GM18873 (cell line): ENCODE data around the gene MEN1.

ENCODE experiments used
- ATAC-seq: cut with Tn5 transposase; IDR thresholded peaks from one replicate; pipeline ENCODE4 v1.9.1; 2021; ENCODE audit warnings: mild to moderate bottlenecking, moderate library complexity, moderate number of reproducible peaks; ENCODE audit not compliant: unreplicated experiment, low FRiP score

Gene MEN1

GRCh38 chr11:64810271-64810890 lies at the start of gene MEN1:
TSS of gene MEN1 (minus strand) at chr11:64810551. CDS start at chr11:64810109, 442 bp downstream.
- ATAC-seq = peak; percentile 48

DNA sequence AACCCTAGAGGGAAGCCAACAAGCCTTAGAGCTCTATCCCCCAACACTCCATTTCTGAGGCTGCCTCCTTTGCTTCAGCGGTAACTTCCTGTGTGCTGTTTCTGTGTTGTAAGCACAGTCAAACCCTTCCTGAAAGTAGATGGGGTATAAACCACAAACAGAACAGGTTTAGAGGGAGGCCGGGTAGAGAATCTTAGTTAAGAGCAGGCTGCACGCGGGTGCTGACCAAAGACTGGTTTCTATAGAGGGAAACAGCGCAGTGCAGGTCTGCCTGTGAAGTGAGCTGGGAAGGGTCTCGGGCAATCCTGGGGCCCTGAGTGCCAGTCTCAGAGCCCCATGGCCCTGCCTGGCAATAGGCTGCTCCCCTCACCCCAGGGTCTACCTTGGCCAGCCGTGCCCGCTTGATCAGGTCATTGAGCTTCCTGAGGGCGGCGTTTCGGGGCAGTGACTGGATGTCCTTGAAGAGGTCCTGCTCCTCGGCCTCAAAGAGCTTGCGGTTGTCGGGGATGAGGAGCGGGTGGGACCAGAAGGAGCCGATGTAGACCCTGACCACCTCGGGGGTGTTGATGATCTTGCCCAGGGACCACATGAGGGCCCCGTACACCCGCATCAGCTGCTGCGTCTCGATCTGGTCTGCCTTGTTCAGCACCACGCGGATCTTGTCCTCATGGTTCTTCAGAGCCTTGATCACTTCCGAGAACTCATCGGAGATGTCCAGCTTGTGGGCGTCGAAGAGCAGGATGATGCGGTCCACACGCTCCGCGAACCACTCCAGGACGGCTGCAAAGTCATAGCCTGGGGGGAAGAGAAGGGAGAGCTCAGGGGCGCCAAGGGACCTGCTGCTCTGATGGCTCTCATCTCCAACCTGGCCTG lies 49.4 kb upstream of the MEN1 start:
- peak; percentile 68 for ATAC-seq

DNA sequence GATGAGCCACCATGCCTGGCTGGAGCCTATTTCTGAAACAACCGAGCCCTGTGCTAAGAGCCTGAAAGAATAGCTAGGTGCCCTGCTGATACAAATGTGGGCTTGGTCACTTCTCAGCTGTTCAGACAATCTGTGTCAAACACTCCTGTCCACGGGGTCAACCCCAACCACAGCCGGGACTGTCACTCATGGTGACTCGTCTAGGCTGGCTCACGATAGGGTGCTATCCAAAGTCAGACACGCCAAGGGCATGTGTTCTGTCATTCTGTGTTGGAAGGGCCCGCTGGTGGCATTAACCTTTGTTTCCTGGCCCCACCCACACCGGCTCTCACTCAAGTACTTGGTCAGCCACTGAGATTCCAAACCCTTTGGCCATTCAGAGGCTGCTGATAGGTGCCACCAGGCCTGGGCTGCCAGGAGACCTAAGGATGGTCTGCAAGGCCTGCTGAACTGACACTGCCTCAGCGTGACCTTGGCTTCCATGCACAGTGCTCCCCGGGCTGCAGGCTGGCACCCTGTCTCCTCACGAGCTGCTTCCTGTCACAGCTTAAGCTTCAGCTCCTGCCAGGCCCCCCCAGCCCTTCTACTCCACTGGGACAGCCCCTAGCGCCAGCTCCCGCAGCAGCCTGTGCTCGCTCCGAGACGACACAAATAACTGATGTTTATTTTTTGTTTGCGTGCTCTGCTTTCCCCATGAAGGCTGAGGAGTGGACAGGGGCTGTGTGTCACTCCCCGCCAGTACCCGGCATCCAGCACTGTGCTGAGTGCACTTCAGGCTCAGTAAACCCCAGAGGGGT lies 48.3 kb upstream of the MEN1 start:
- no peak for ATAC-seq

- no peak for ATAC-seq
Observed at GRCh38 chr11:64857485-64857884, 47.1 kb upstream of the MEN1 start.

DNA sequence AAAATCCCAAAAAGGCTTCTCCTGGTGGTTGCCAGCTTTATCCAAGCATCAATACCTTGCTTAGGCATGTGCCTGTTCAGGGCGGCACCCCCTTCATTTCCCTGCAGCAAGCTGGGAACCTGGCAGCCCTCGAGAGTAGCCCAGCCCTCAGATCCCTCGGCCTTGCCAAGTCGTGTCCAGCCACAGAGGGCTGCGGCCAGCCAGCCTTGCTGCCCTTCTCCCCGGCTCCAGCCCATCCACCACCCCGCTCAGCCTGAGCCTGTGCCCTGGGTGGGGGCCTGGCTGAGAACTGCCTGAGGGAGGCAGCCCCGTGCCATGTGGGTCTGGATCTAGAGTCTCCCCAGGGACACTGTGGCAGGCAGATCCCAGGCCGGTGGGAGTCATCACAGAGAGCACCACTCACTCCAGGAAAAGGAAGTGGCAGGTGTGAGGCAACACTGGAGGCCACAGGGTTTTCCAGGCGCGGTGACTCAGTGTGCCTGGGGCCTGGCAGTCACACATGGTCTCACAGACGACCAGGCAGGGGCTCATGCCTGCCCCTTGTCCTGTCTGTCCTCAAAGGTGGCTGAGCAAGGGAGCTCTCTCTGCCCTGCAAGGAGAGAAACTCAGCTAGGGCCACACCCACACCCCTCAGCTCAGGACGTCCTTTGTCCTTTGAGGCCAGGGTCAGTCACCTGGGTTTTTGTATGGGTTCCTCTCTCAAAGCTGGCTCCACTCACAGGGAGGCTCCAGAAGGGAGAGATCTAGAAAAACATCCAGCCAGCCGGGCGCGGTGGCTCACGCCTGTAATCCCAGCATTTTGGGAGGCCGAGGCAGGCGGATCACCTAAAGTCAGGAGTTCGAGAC lies 46.3 kb upstream of the MEN1 start:
- no peak for ATAC-seq

GRCh38 chr11:64855596-64856304 lies 45.4 kb upstream of the MEN1 start:
- no peak for ATAC-seq

- no peak for ATAC-seq
Observed at GRCh38 chr11:64854534-64855502, 44.5 kb upstream of the MEN1 start.

GRCh38 chr11:64854157-64854533 lies 43.8 kb upstream of the MEN1 start:
- ATAC-seq = no peak

GRCh38 chr11:64853709-64854108 lies 43.4 kb upstream of the MEN1 start:
- no peak for ATAC-seq

GRCh38 chr11:64852804-64853509 lies 42.6 kb upstream of the MEN1 start:
- ATAC-seq = no peak

GRCh38 chr11:64851831-64852351 lies 41.5 kb upstream of the MEN1 start:
- ATAC-seq = no peak

- ATAC-seq = peak; percentile 63
Observed at GRCh38 chr11:64850979-64851567, 40.7 kb upstream of the MEN1 start.

DNA sequence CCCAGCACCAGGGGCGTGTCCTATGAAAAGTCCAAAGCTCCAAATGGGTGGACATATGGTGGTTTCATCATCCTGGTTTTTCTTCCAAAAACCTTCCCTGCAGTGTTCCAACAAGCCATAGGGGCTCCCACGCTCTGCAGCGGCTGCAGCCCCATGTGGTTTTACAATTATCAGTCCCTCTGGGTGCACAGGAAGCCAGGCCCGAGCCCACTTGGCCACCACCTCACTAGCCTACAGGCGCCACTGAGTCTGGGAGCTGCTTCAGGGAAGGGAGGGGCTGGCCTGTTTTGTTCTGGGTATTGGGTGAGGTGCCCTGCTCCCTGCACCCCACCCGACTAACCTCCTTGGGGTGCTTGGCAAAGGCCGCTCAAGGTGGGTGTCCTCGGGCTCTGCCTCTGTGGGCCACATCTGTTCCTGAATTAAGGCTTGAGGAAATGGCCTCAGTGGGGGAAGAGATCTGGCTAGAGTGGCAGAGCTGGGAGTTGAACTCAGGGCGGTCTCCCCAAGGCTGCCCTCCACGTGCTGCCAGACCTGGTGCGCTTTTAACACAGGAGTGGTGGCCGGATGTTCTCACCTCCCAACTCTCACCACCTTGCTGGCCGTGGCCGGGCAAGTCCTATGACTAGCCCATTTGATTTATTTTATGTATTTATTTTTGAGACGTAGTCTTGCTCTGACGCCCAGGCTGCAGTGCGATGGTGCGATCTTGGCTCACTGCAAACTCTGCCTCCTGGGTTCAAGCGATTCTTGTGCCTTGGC lies 39.4 kb upstream of the MEN1 start:
- ATAC-seq = no peak

DNA sequence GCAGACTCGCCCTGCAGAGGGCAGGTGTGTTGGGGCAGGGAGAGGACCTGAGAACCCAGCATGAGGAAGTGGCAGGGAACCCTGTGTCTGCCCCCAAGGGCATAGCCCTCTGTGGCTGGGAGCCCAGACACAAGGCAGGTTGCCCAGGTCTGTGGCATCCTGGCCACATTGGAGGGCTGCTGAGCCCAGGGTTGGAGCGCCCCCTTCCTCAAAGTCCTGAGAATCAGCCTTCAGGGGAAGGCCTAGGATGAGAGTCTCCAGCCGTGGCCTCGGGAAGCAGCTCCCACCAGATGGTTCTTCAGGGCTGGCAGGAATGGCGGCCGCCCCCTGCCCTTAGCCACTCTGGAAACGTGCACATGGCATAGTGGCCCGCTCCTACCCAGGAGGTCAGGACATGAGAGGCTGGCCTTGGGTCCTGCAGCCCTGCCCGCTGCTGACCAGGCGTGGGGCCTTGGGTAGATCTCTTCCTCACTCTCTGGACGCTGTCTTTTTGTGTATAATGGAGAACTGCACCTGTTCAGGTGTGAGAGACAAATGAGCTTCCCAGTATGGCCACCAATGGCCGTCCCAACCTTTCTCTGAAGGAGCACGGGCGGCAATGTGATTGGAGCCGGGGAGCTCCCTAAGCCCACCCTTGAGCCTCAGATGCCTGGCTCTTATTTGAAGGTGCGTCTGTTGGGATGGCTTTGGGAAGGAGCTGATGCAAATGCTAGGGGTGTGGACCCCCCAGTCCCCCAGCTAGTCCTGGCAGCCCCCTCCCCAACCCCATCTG lies 38.7 kb upstream of the MEN1 start:
- ATAC-seq = no peak

DNA sequence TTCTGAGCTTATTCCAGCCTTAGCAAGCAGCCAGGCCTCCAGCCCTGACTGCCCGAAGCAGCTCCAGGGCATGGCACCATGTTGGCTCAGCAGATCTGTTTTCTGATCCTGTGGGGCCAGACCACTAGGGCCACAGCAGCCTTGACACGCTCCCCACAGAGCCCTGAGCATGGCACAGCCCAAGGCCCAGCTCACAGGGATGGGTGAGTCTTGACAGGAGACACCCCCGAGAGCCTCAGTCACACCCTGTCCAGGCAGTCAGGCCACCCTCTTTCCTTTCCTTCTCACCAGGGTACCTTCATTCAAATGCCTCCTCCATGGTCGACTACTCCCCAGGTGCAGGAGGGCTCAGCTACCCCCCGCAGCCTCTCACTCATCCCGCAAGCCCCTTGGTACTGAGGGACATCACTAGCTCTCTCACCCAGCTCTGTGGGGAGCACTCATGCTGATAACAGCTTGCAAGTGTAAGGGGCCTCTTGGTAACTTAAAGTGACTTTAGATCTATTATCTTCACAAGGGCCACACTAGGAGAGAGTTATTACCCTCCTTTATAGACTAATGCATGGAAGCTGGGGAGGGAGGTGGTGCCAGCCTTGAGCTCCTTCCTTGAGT lies 38.0 kb upstream of the MEN1 start:
- ATAC-seq = no peak
